Measurements from ENCODE around the gene FADS6.

Gene FADS6

GRCh38 chr17:74935048-74935447, 41.6 kb upstream of the FADS6 start:
- no peak for TF ChIP-seq ZFP30 (CRISPR knock-in tag; IDR thresholded peaks at IDR 0.05)
- TF ChIP-seq ZNF565 (CRISPR knock-in tag; conservative IDR thresholded peaks at IDR 0.05; ENCODE audit: low read depth) = no peak
- no peak for TF ChIP-seq GLIS3 (CRISPR knock-in tag; IDR thresholded peaks at IDR 0.05)
- TF ChIP-seq ZFP3 (CRISPR knock-in tag; IDR thresholded peaks at IDR 0.05) = no peak
- no peak for TF ChIP-seq ARNTL (CRISPR knock-in tag; IDR thresholded peaks at IDR 0.05; ENCODE audit: borderline replicate concordance, low read depth)
- no peak for TF ChIP-seq CSRNP3 (CRISPR knock-in tag; IDR thresholded peaks at IDR 0.05)
- TF ChIP-seq POU6F1 (CRISPR knock-in tag; IDR thresholded peaks at IDR 0.05; ENCODE audit: borderline replicate concordance, low read depth) = no peak
- TF ChIP-seq OSR1 (CRISPR knock-in tag; IDR thresholded peaks at IDR 0.05) = no peak
- no peak for TF ChIP-seq RARB (CRISPR knock-in tag; IDR thresholded peaks at IDR 0.05)
- TF ChIP-seq TOX (CRISPR knock-in tag; IDR thresholded peaks at IDR 0.05; ENCODE audit: borderline replicate concordance) = no peak
- no peak for TF ChIP-seq ZNF8 (CRISPR knock-in tag; IDR thresholded peaks at IDR 0.05)
- TF ChIP-seq ZC3H10 (CRISPR knock-in tag; IDR thresholded peaks at IDR 0.05) = no peak
- TF ChIP-seq PPARA (CRISPR knock-in tag; IDR thresholded peaks at IDR 0.05; ENCODE audit: borderline replicate concordance) = no peak
- no peak for TF ChIP-seq TCF4 (CRISPR knock-in tag; IDR thresholded peaks at IDR 0.05; ENCODE audit: borderline replicate concordance)
- no peak for TF ChIP-seq PATZ1 (CRISPR knock-in tag; IDR thresholded peaks at IDR 0.05; ENCODE audit: borderline replicate concordance)
- TF ChIP-seq BACH2 (CRISPR knock-in tag; IDR thresholded peaks at IDR 0.05; ENCODE audit: borderline replicate concordance) = no peak
- TF ChIP-seq SNAI2 (CRISPR knock-in tag; IDR thresholded peaks at IDR 0.05) = no peak
- TF ChIP-seq ESRRG (CRISPR knock-in tag; IDR thresholded peaks at IDR 0.05) = no peak
- no peak for TF ChIP-seq CREB5 (CRISPR knock-in tag; IDR thresholded peaks at IDR 0.05; ENCODE audit: low read depth)
- no peak for ATAC-seq

- TF ChIP-seq TCF4 (CRISPR knock-in tag; IDR thresholded peaks at IDR 0.05; ENCODE audit: borderline replicate concordance) = no peak
- TF ChIP-seq RARB (CRISPR knock-in tag; IDR thresholded peaks at IDR 0.05) = no peak
- no peak for TF ChIP-seq OSR1 (CRISPR knock-in tag; IDR thresholded peaks at IDR 0.05)
- no peak for TF ChIP-seq CREB5 (CRISPR knock-in tag; IDR thresholded peaks at IDR 0.05; ENCODE audit: low read depth)
- ATAC-seq = no peak
These were observed 37.2 kb upstream of the FADS6 start for GRCh38 chr17:74930535-74931036.

- ATAC-seq = no peak
- no peak for TF ChIP-seq POU6F1 (CRISPR knock-in tag; IDR thresholded peaks at IDR 0.05; ENCODE audit: borderline replicate concordance, low read depth)
- no peak for TF ChIP-seq ZNF8 (CRISPR knock-in tag; IDR thresholded peaks at IDR 0.05)
- TF ChIP-seq TOX (CRISPR knock-in tag; IDR thresholded peaks at IDR 0.05; ENCODE audit: borderline replicate concordance) = no peak
- no peak for TF ChIP-seq BACH2 (CRISPR knock-in tag; IDR thresholded peaks at IDR 0.05; ENCODE audit: borderline replicate concordance)
- no peak for TF ChIP-seq PPARA (CRISPR knock-in tag; IDR thresholded peaks at IDR 0.05; ENCODE audit: borderline replicate concordance)
- TF ChIP-seq GLIS3 (CRISPR knock-in tag; IDR thresholded peaks at IDR 0.05) = no peak
- no peak for TF ChIP-seq CREB5 (CRISPR knock-in tag; IDR thresholded peaks at IDR 0.05; ENCODE audit: low read depth)
- TF ChIP-seq SNAI2 (CRISPR knock-in tag; IDR thresholded peaks at IDR 0.05) = no peak
- no peak for TF ChIP-seq TSHZ2 (CRISPR knock-in tag; IDR thresholded peaks at IDR 0.05)
- no peak for TF ChIP-seq CSRNP3 (CRISPR knock-in tag; IDR thresholded peaks at IDR 0.05)
- no peak for TF ChIP-seq ZFP3 (CRISPR knock-in tag; IDR thresholded peaks at IDR 0.05)
- TF ChIP-seq ZNF565 (CRISPR knock-in tag; conservative IDR thresholded peaks at IDR 0.05; ENCODE audit: low read depth) = no peak
- TF ChIP-seq TCF4 (CRISPR knock-in tag; IDR thresholded peaks at IDR 0.05; ENCODE audit: borderline replicate concordance) = no peak
These were observed 35.4 kb upstream of the FADS6 start for GRCh38 chr17:74928786-74929185.

Measured in SK-N-SH treated with all-trans-retinoic acid at 6 μM for 48 hours (cell line).